Right atrium auricular region (tissue), 2 donors: ENCODE measurements around the gene SCGN. TPM values are rescaled to one million over a fixed set of nuclear protein-coding genes. Genes with fewer than 3 reads are reported as not detected.

Experiments
- DNase-seq: peaks from one replicate; pipeline ENCODE4 v3.0.0-alpha.2; 2019; ENCODE audit warnings: low spot score
- H3K27ac ChIP-seq, 2 donors: fragments of 200-600 bp; sonication (generic); 1 replicate in 1 of 2; 2 replicates in 1 of 2; pipeline ENCODE4 v1.5.1; 2016 to 2019
- H3K27me3 ChIP-seq, 2 donors: fragments of 200-600 bp; sonication (generic); one replicate each; pipeline versions ENCODE4 v1.5.1 to v1.6.0; 2017 to 2019
- H3K36me3 ChIP-seq: fragments of 200-600 bp; sonication (generic); one replicate; pipeline ENCODE4 v1.5.1; 2016
- H3K4me1 ChIP-seq, 2 donors: fragments of 200-600 bp; sonication (generic); one replicate each; pipeline versions ENCODE4 v1.5.1 to v1.6.0; 2017 to 2019
- H3K4me3 ChIP-seq, 2 donors: fragments of 200-600 bp; sonication (generic); 1 replicate in 1 of 2; 2 replicates in 1 of 2; pipeline ENCODE4 v1.5.1; 2017 to 2019; ENCODE audit warnings: mild to moderate bottlenecking in 1 of 2, moderate library complexity in 1 of 2
- H3K9me3 ChIP-seq, 2 donors: fragments of 200-600 bp; sonication (generic); one replicate each; pipeline ENCODE4 v1.5.1; 2019
- CTCF ChIP-seq, 2 donors: fragments of 200-600 bp; sonication (generic); IDR thresholded peaks; one replicate each; pipeline ENCODE4 v1.5.1; 2019; ENCODE audit warnings: antibody characterized with exemption in 2 of 2
- total RNA-seq, 2 donors: library from RNA; depleted of rRNA; stranded (reverse); fragments of >200 nt; gene quantifications; one replicate each; pipeline ENCODE4 v1.1.0, GENCODE V29; 2016

SCGN gene
- total RNA-seq, 2 donors from 2014 or later: 14.1 to 19.7 TPM

DNA sequence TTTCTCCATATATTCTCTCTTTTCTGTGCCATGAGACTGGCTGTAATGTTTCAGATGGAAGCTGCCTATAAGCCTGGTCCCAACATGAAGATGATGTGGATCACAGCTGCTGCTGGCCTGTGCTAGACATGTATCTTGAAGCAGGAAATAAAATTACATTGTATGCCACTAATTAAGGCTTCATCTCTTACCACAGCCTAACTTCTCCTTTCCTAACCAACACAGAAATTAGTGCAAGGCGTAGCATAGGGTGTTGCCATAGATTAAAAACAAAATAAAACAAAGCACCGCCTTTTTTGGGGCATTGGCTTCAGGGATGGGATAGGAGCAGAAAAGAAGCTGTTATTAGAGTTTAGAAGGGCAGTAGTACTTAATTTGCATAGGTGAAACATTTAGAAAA is 97.8 kb downstream of the SCGN start:
- Histone ChIP-seq H3K27ac (no peak overlapping the region), H3K4me3 (no peak overlapping the region), H3K4me1 (no peaks in the 10 kb centered on the region), H3K36me3 (no peaks in the 10 kb centered on the region), H3K27me3 (no peaks in the 10 kb centered on the region), H3K9me3 (no peaks in the 10 kb centered on the region)
- no peak for TF ChIP-seq CTCF (IDR thresholded peaks at IDR 0.05)
- DNase-seq: no peak

- Histone ChIP-seq H3K36me3 (no peaks in the 10 kb centered on the region), H3K4me1 (no peaks in the 10 kb centered on the region), H3K4me3 (no peak overlapping the region), H3K27ac (no peak overlapping the region), H3K27me3 (no peaks in the 10 kb centered on the region), H3K9me3 (no peaks in the 10 kb centered on the region)
- TF ChIP-seq CTCF (IDR thresholded peaks at IDR 0.05): no peak
- no peak for DNase-seq
Observed at GRCh38 chr6:25750906-25751305, 98.9 kb downstream of the SCGN start.

Other genes with a start within 250 kb of the SCGN start
- gene SLC17A4, start 102.5 kb downstream of the SCGN start, total RNA-seq: not detected
- not detected for gene SLC17A1, start 179.8 kb downstream of the SCGN start, total RNA-seq
- gene SLC17A3, start 222.0 kb downstream of the SCGN start, total RNA-seq: not detected